SKM-1 treated with dmso at 0.1 percent for 144 hours (cell line): ENCODE measurements around the gene ORM1.
"Not testable (repeated sequence)": the region's sequence is repeated elsewhere in the genome, so short reads cannot be mapped to it uniquely, and the experiment has no call there.

Source experiments
- DNase-seq: peaks from one replicate; lab custom pipeline; 2025; ENCODE audit not compliant: unreplicated experiment; lab: John Stamatoyannopoulos, UW

ORM1 gene

GRCh38 chr9:114322831-114323531 lies at the start of gene ORM1:
ORM1 (plus strand) TSS chr9:114323098; CDS start chr9:114323134, 36 bp downstream.
- DNase-seq, result not testable (repeated sequence)

GRCh38 chr9:114273461-114273881 lies 49.4 kb upstream of the ORM1 start:
- DNase-seq, result no peak

- DNase-seq, result no peak
Measured at GRCh38 chr9:114274217-114274616, 48.7 kb upstream of the ORM1 start.

GRCh38 chr9:114275246-114276004 lies 47.5 kb upstream of the ORM1 start:
- DNase-seq, result no peak

- no peak for DNase-seq
Measured at GRCh38 chr9:114276908-114277821, 45.7 kb upstream of the ORM1 start.

GRCh38 chr9:114278356-114278755 lies 44.5 kb upstream of the ORM1 start:
- no peak for DNase-seq

GRCh38 chr9:114278881-114279570 lies 43.9 kb upstream of the ORM1 start:
- no peak for DNase-seq

- no peak for DNase-seq
Measured at GRCh38 chr9:114279693-114280092, 43.2 kb upstream of the ORM1 start.

- no peak for DNase-seq
Measured at GRCh38 chr9:114280636-114281472, 42.0 kb upstream of the ORM1 start.

- DNase-seq, result no peak
Measured at GRCh38 chr9:114281473-114282103, 41.3 kb upstream of the ORM1 start.

- no peak for DNase-seq
Measured at GRCh38 chr9:114282104-114282485, 40.8 kb upstream of the ORM1 start.

- no peak for DNase-seq
Measured at GRCh38 chr9:114282507-114282906, 40.4 kb upstream of the ORM1 start.

- no peak for DNase-seq
Measured at GRCh38 chr9:114282926-114283325, 40.0 kb upstream of the ORM1 start.

GRCh38 chr9:114283551-114284111 lies 39.3 kb upstream of the ORM1 start:
- DNase-seq, result no peak

GRCh38 chr9:114284316-114285060 lies 38.4 kb upstream of the ORM1 start:
- DNase-seq, result no peak

- DNase-seq, result no peak
Measured at GRCh38 chr9:114285166-114285867, 37.6 kb upstream of the ORM1 start.

GRCh38 chr9:114286146-114286679 lies 36.7 kb upstream of the ORM1 start:
- no peak for DNase-seq
